NCI-H1092 (cell line): Measurements from ENCODE around the gene SMARCD1.

ENCODE experiments used
- DNase-seq: peaks from one replicate; lab custom pipeline; 2025; lab: John Stamatoyannopoulos, UW

SMARCD1 gene

DNA sequence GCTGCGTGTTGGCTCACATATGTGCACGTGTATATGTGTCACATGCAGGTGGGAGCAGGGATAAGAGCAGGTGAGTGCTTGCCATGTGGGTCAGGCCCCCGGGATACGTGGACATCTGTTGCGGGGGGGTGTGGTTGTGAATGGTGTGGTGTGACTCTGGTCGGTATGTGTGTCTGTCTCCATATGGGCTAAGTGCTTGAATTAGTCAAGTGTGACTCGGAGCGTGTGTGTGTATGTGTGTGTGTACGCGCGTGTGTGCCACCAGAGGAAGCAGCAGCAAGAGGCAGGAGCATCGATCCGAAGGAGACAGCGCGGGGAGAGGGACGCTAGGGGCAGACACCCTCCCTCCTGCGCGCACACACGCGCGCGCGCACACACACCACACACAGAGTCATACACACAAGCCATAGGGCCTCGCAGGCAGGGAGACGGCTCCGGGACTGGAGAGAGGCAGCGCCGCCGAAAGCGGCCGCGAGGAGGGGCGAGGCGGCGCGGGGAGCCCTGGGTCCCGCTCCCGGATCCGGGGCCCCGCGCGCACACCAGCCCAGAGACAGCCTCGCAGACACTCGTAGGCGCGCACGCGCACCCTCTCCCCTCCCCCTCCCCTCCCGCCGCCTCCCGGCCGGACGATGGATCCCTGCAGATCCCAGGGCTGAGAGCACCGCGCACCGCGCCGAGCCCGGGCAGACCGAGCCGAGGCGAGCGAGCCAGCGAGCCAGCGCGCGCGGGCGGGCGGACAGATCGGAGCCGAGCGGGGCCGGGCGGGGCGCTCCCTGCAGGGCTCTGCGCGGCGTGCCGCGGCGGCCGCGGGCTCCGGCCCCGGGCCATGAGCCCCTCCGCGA, 27.9 kb upstream of the SMARCD1 start, which contains the start of gene ASIC1:
Gene ASIC1, plus strand, starts transcription at position 597 of the 842 bp plus-strand sequence. CDS start 1,171 bp downstream, outside the sequence.
- peak; percentile 41 for DNase-seq

DNA sequence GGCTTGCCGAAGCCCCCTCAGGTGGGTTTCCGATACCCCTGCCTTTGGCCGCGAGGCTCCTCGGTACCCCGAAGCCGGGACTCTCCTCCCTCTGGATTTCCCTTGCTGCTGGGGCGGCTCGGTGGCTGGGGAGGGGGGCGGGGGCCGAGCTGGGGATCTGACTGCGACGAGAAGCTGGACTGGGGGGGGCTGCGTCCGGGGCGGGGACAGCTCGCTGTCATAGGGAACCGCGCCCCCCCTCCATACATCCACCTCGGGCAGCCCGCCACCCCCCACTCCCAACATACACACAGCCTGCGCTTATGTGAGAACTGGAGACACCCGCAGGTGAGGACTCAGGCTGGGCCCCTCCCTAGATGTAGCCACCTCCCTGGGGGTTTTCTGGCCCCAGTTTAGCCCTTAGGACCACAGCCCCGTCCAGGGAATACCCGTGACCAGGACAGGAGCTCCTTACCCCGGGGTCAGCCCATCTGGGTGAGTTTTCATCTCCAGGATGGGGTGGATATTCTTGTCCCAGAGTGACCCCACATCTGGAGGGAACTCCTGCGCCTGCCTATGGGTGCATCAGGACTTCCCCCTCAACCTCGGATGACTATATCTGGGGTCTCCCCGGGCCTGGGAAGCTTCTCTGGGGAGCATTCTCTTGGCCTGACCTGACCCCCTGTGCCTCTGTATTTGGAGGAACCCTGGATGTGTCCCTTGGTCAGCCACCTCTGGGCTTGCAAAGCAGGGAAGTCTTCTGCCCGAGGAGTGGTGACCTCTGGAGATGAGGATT, 27.1 kb upstream of the SMARCD1 start:
- no peak for DNase-seq

DNA sequence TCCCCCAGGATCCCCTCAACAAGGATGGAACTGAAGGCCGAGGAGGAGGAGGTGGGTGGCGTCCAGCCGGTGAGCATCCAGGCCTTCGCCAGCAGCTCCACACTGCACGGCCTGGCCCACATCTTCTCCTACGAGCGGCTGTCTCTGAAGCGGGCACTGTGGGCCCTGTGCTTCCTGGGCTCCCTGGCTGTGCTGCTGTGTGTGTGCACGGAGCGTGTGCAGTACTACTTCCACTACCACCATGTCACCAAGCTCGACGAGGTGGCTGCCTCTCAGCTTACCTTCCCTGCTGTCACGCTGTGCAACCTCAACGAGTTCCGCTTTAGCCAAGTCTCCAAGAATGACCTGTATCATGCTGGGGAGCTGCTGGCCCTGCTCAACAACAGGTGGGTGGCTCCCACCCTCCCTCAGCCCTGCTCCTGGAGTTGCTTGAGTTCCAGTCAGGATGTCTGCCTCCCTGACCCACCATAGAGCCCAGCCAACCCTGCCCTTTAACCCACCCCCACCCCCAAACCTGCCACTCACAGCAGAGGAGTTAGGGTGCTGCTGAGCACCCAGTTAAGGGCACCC, 26.3 kb upstream of the SMARCD1 start:
- no peak for DNase-seq

DNA sequence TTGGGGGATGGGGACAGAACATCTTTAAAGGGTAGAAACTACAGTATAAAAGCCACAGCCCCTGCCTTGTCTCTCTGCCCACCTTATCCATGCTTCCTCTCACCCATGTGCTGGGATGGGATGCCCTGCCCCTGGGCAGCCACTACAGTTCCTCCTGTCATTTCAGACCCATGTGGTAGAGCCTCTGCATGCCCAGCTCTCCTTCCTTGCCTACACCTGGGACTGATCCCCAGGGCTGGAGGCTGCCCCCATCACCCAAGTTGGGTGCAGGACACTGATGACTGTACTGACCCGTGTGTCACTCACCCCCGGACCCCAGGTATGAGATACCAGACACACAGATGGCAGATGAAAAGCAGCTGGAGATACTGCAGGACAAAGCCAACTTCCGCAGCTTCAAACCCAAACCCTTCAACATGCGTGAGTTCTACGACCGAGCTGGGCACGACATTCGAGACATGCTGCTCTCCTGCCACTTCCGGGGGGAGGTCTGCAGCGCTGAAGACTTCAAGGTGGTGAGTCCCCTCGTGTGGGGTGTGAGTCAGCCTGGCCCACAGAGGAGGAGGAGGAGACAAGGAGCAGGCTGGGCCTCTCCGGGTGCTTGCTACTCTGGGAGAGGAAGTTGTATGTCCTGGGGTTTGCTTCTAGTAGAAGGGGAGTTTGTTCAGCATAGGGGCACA, 25.6 kb upstream of the SMARCD1 start:
- no peak for DNase-seq

DNA sequence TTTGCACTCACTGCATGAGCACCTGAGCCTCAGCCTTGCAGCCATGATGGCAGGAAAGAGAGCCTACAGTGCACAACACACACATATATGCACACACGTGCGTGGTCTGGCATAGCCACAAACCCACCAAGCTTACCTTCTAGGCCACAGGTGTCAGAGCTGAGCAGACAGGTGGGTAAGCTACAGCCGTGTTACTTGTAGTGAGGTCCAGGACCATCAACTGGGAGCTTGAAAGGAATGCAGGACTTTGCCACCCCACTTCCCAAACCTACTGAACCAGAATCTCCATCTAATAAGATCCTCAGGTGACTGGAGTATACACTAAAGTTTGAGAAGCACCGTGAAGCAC, 25.0 kb upstream of the SMARCD1 start:
- DNase-seq, result no peak

DNA sequence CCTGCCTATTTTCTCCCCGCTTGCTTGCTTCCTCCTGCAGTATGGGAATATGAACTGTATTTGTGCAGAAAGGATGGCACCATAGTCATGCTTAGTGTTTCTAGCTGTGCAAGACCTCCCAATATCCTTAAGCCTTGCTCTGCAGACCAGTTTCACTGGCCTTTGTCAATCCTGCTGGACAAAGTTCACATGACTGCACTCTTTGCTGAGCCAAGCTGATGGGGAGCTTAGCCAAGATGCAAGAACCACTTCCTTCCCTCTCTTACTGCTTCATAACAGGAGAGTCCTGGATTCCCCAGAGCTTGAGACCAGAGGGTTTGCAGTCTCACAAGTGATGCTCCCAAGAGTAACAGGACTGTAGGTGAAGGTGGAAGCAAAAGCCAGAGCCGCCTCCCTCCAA, 24.0 kb upstream of the SMARCD1 start:
- DNase-seq, result no peak

DNA sequence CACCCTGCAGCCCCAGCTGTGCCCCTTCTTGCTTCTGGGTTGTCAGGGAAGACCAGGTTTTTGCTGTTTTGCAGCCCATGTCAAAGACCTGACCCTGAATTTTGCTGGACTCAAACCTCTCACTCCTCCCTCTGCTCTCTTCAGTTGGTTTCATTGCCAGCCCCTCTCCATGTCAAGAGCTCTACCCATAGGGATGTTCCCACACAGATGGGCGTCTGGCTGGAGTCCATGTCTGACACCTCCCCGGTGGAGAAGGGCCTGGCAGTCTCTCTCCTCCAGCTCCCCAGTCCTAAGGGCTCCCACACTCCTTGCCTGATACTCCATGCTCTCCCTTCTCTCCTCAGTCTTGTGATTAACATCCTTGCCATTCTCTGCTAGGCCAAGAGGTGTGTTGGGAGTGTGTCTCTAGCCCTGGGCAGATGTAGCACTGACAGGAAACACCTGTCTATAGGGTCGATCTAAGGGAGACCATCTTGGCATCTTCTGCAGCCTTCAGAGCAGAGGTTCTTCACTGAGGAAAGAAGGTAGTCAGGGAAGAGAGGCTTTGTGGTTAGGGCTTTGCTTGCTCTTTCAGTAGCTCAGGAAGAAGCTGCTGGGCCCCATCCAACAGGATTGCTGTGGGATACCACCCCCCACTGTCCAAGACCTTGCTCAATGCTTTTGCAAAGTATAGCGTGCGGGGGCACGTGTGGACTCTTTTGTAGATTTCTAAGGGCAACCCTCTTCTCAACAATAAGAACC, 23.0 kb upstream of the SMARCD1 start:
- DNase-seq, result no peak

DNA sequence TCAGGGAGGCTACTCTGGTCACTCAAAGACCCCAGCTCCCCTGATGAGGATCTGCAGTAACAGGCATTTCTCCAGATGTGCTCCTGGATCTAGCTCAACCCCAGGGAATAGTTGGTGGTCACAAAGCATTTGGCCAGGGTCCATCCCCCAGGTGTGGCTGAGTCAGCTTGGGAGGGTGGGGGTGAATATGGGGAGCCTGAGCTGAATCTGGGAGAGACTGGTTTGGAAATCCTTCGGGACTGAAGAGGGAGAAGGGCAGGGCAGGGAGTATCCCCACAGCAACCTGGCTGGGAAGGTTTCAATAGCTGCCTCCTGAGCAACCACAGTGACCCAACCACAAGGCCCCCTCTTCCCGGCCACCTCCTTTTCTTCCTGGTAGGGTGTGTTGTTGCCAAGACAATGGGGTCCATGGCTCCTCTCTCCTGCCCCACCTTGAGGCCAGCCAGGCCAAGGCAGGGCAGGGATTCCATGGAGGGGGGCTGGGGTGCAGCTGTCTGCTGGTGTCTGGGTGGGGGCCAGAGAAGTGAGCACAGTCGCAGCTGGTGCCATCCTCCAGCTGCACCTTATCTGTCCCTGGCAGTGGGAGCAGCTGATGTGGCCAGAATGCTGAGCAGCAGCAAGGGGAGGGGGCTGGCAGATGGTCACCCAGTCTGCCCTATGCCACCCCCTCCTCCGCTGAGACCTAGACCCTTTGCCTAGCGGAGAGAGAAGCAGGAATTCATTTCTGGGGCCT, 22.2 kb upstream of the SMARCD1 start:
- DNase-seq, result no peak

DNA sequence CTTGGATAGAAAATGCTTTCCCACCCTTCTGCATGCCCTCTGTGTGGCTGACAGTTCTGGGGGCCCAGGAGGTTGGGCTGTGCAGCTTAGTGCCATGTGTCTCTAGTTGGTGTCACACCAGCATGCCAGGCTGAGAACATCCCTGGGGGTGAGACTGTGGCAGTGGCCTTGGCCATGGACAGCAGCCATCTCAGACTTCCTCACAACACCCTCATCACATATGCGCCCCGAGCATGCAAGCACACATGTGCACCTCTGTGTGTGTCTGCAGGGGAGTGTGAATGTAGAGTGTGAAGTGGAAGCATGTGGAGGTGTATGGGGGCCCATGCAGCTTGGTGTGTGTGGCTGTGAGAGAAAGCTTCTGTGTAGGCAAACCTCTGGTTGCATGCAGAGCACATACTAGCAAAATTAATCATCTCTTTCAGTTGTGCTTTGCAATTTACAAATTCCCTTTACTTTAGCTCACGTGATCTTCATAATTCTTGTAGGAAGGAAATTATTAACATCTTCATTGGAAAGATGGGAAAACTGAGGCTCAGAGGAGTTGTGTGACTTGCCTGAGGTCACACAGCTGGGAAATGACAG, 19.3 kb upstream of the SMARCD1 start:
- no peak for DNase-seq

DNA sequence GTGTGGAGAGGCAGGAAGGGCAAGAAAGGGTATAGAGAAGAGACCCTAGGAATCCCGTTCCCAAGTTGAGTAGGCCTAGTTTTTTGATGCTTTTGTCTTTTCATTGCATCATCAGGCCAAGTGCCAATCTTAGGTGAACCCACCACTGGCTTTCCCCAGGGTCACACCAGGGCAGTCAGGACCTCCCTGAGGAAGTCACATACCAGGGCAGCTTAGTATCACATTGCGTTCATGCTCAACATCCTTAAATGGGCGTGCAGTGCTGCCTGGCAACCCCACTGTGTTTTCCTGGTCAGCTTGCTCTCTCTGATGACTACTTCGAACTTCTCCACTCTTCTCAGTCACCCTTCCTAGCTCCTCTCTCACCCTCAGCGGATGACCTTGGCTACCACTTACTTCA, 18.7 kb upstream of the SMARCD1 start:
- no peak for DNase-seq

DNA sequence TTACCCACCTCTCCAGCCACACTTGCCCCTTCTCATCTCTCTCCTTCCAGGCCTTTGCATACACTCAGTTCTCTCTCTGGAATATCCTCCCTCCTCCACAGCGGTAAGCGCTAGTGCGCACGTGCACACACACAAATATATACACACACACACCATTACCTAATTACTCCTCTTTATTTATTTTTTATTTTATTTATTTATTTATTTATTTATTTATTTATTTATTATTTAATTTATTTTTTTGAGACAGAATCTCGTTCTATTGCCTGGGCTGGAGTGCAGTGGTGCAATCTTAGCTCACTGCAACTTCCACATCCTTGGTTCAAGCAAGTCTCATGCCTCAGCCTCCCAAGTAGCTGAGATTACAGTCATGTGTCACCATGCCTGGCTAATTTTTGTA, 16.1 kb upstream of the SMARCD1 start:
- no peak for DNase-seq

DNA sequence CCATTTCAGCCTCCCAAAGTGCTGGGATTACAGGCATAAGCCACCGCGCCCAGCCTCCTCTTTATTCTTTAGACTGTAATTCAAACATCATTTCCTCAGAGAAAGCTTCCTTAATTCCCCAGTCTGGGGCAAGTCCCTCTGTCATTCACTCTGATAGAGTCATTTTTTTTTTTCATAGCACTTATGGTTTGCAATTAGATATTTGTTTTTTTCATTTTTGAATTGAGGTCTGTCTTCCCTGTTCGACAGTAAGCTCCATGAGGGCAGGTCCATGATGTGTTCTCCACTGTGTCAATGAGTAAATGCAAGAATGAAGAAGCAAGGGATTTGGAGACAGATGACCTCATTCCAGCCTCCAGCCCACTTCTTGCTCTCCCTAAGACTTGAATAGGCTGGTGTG, 15.6 kb upstream of the SMARCD1 start:
- DNase-seq, result no peak

DNA sequence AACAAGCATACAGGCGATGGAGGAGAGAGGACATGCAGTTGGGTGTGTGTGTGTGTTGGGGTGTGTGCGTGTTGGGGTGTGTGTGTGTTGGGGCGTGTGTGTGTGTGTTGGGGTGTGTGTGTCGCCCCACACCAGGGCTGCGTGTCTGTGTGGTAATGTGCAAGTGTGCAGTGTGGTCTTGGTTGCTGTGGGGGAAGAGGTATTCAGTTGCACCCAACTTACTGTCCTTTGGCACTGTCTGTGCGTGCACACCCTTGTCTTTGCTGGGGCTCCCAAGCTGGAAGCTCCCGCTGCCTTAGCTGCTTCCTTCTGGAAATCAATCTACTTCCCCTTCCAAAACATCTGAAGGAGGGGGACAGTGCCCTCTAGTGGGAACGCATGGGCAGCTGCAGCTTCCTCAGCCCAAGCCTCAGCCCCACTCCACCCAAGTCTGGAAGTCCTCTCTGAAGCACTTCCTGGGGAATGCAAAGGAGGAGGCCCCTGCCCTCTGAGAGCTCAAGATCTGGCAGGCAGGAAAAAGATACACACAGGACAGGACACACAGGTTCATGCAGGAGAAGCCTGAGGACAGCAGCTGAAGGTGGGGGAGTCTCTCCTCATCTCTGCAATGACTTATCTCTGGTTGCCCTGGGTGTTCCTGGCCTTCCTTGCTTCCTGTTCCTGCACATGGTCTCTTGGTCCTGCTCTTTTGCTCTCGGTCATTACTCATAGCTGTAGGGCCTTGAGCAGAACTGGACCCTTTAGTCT, 14.7 kb upstream of the SMARCD1 start:
- DNase-seq, result peak; percentile 26

DNA sequence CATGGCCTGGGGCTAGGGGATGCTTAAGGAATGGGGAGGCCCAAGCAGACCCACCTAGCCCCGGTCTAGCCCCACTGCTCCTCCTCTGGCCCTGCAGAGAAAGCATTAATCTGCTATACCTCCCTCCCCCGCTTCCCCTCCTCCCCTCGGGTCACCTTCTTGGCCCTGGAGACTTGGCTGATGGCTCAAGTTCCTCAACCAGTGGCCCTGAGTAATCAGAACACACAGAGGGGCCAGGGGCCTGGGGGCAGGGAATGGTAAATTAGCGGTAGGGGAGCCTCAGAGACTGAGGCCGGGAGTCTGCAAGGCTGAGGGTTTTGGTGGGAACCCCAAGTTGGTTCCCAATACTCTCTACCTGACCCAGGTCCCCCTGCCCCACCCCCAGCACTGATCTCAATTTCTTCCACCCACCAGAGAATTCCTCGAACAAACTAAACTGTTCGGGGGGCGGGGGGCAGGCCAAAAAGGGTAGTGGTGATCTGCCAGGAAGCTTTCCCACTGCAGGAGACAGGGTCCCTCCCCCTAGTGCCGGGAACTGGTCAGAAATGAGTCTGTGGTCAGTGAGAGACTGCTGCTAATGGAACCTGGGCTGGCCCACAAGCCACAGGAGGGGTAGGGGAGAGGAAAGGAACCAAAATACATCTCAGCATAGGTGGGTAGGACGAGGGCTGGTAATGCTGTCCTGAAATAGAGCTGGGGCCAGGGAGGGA, 12.8 kb upstream of the SMARCD1 start:
- DNase-seq, result no peak

DNA sequence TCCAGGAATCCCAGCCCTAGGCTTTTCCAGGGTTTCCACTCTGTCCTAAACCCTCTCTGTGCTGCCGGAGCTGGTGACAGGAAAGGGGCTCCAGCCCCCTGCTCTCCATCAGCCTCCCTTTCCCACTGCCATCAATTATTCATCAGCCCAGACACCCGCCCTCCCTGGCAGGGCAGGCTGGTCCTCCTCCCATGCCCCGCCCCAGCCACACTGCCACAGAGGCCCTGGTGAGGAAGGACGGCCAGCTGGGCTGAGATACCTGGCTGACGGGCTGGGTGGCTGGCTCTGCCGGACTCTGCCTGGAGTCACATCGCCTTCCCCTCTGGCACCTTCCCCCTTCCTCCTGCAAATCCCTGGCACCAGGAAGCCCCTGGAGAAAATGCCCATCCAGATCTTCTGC, 11.9 kb upstream of the SMARCD1 start:
- no peak for DNase-seq

DNA sequence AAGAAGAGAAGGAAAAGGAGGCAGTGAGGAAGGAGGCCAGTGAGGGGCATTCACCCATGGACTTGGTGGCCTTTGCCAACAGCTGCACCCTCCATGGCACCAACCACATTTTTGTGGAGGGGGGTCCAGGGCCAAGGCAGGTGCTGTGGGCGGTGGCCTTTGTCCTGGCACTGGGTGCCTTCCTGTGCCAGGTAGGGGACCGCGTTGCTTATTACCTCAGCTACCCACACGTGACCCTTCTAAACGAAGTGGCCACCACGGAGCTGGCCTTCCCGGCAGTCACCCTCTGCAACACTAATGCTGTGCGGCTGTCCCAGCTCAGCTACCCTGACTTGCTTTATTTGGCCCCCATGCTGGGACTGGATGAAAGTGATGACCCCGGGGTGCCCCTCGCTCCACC, 11.4 kb upstream of the SMARCD1 start:
- DNase-seq, result no peak

DNA sequence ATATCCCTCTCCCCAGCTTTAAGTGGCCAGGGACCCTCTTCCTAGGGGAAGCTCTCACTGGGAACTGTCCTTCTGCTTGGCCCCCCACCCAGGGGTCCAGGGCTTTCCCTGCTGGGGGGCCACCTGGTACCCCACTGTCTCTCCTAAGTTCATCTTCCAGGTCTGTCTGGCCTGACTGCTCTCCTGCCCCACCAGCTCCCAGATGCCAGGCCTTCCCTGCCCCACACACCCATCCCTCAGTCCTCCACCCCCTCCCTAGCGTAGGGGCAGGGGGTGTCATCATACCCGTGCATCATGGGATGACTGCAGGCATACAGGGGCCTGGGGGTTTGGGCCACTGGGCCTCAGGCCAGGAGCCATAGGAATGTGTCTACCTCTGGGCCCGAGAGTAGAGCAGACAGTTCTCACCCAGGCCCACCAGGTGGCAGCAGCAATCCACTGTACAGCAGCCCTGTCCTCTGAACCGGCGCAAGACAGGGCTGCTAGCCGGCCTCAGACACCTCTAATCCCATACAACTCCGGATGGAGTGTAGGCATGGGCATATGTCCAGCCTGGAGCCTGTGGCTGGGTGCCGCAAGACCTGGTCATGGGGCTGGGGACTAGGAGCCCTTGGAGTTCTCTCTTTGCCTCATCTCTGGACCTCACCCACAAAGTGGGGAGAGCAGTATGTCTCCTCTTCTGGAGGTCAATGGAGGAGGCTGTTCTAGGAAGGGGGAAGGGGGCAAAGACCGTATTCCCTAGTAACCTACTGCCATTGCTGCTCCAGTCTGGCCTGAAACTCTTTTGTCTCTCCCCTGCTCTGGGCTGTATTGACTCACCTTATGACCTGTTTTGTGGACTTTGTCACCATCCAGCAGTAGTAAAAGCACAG, 10.0 kb upstream of the SMARCD1 start:
- DNase-seq, result peak; percentile 36

DNA sequence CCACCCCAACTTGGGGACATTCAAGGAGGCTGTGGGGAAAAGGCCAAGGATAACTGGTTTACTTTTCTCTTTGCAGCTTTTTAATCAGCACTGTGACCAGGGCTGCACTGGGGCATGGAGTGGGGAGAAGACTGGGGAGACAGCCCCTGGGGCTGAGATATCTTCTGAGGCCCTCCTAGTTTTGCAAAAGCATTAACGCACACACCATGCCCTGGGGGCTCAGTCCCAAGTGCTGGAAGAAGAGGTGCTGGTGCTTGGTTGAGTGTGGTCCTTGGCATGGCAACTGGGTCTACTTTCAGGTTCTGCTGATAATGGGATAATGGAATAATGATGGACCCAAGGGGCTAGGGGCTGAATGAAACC, 9.4 kb upstream of the SMARCD1 start:
- DNase-seq, result no peak
